Adrenal gland (tissue), 12 donors: Measurements from ENCODE around the gene FADS2. TPM values are rescaled to one million over a fixed set of nuclear protein-coding genes. Genes with fewer than 3 reads are reported as not detected.

Experiments
- DNase-seq, 7 donors: peaks; one replicate each; pipeline ENCODE4 v3.0.0-alpha.2; 2019 to 2020
- H3K27ac ChIP-seq, 5 donors: fragments of 200-600 bp; sonication (generic) in 4 of 5; 1 replicate in 3 of 5; 2 replicates in 2 of 5; pipeline versions ENCODE4 v1.5.1 to v1.8.0; 2016 to 2020; ENCODE audit warnings: mild to moderate bottlenecking in 1 of 5
- H3K27me3 ChIP-seq: fragments of 200-600 bp; 2 replicates; pipeline ENCODE4 v1.8.0; 2021
- H3K36me3 ChIP-seq, 2 donors: fragments of 200-600 bp; replicated peaks in 1 of 2; 1 replicate in 1 of 2; 2 replicates in 1 of 2; pipeline versions ENCODE4 v1.5.1 to v1.8.0; 2018 to 2022
- H3K4me1 ChIP-seq, 2 donors: fragments of 200-600 bp; replicated peaks in 1 of 2; 1 replicate in 1 of 2; 2 replicates in 1 of 2; pipeline versions ENCODE4 v1.5.1 to v1.8.0; 2018 to 2021
- H3K4me3 ChIP-seq, 4 donors: fragments of 200-600 bp; sonication (generic) in 3 of 4; one replicate each; pipeline ENCODE4 v1.5.1; 2016 to 2018
- H3K9me3 ChIP-seq, 3 donors: fragments of 200-600 bp; sonication (generic) in 1 of 3; replicated peaks in 1 of 3; 1 replicate in 2 of 3; 2 replicates in 1 of 3; pipeline versions ENCODE4 v1.5.1 to v1.8.0; 2016 to 2021
- CTCF ChIP-seq, 6 experiments: fragments of 450-650 bp in 4 of 6; fragments of 200-600 bp in 2 of 6; sonication (generic) in 1 of 6; IDR thresholded peaks; 1 replicate in 5 of 6; 2 replicates in 1 of 6; pipeline versions ENCODE4 v1.5.1 to v1.8.0; 2016 to 2021; ENCODE audit warnings: antibody characterized with exemption in 6 of 6, mild to moderate bottlenecking in 2 of 6, moderate library complexity in 1 of 6
- POLR2A ChIP-seq, 2 donors: fragments of 450-650 bp; IDR thresholded peaks; one replicate each; pipeline ENCODE4 v1.6.1; 2017; ENCODE audit warnings: antibody characterized with exemption in 2 of 2, mild to moderate bottlenecking in 2 of 2, moderate library complexity in 1 of 2
- WGBS, 4 donors: extraction: QIAGEN DNeasy Blood & Tissue Kit in 2 of 4; methylation state at CpG; one replicate each; pipeline versions ENCODE4 v1.1.5 to v1.1.7; 2013 to 2017; 5-methylcytosine and 5-hydroxymethylcytosine counted together
- intact Hi-C, 2 donors: fragments of 100-400 bp; cut with DNase I; formaldehyde crosslinking; loops; one replicate each; pipeline versions ENCODE4 v1.14.1 to v1.15.0; 2022 to 2023
- polyA plus RNA-seq, 3 donors: library from polyadenylated mRNA; stranded (reverse); fragments of 200-250 nt in 2 of 3; fragments of 350-450 nt in 1 of 3; fragmentation: Illumina TruSeq in 1 of 3; extraction: RNeasy Lipid Tissue Mini Kit (QIAGEN cat#74804) in 1 of 3; gene quantifications; one replicate each; pipeline ENCODE4 v1.2.3, GENCODE V29; 2013 to 2014
- total RNA-seq, 9 donors: library from RNA; depleted of rRNA in 4 of 9; stranded (reverse); fragments of >200 nt in 4 of 9; fragments of 120-200 nt in 1 of 9; fragmentation: NEBNext Ultra II Directional in 1 of 9; extraction: Animal tissue kit (Norgen Biotek cat#: 25700) in 1 of 9; gene quantifications; one replicate each; pipeline versions ENCODE4 v1.1.0 to v1.2.4, GENCODE V29; 2013 to 2023
- donor health status: healthy with polysubstance abuse.
- donor health status: Bipolar disorder and iron deficiency.
- donor health status: DM: yes; HTN: yes; CAD: no.
- donor health status: DM: no; HTN: no; CAD: no.
- donor health status: DM: no; HTN: no; CAD: no.
- donor health status: DM: yes; HTN: yes; CAD: no.

The FADS2 gene
- total and polyA plus RNA-seq, 12 donors, result 134 to 1,327 (median 488) TPM

GRCh38 chr11:61864814-61865775, 37.0 kb downstream of the FADS2 start:
- DNase-seq, result no peak
- H3K4me1 ChIP-seq, result peaks cover 0 to 5% of the 10 kb centered on the region in 2 donors
- H3K9me3 ChIP-seq, result no peaks in the 10 kb centered on the region
- 87 to 95% (median 92%) methylated on average over 8 to 20 of the region's 20 CpGs for WGBS, 4 donors
- intact Hi-C loops, result no loop called here
- no peak overlapping the region for H3K4me3 ChIP-seq
- H3K27me3 ChIP-seq, result no peaks in the 10 kb centered on the region
- TF ChIP-seq CTCF (IDR thresholded peaks at IDR 0.05) (no peak), POLR2A (IDR thresholded peaks at IDR 0.05) (no peak)
- H3K36me3 ChIP-seq, result peaks cover 0 to 47% of the 10 kb centered on the region in 2 donors
- peak overlapping the region in 3 of 5 donors; percentile 32 to 65 (median 62) for H3K27ac ChIP-seq

- peaks cover 3 to 10% of the 10 kb centered on the region in 2 donors for H3K4me1 ChIP-seq
- intact Hi-C loops, result no loop called here
- H3K27me3 ChIP-seq, result no peaks in the 10 kb centered on the region
- WGBS, 4 donors, result 44 to 63% (median 52%) methylated on average over 4 to 18 of the region's 18 CpGs
- H3K36me3 ChIP-seq, result peaks cover 0 to 39% of the 10 kb centered on the region in 2 donors
- H3K27ac ChIP-seq, result peak overlapping the region in 3 of 5 donors; percentile 54 to 65 (median 62)
- TF ChIP-seq POLR2A (IDR thresholded peaks at IDR 0.05) (no peak), CTCF (IDR thresholded peaks at IDR 0.05) (no peak)
- H3K4me3 ChIP-seq, result no peak overlapping the region
- peak in 5 of 7 donors; percentile 55 to 72 (median 66) for DNase-seq
- no peaks in the 10 kb centered on the region for H3K9me3 ChIP-seq
These were observed 38.3 kb downstream of the FADS2 start for GRCh38 chr11:61866231-61866957.

GRCh38 chr11:61866958-61867343, 38.9 kb downstream of the FADS2 start:
- 86 to 91% (median 90%) methylated on average over 5 to 6 of the region's 6 CpGs for WGBS, 4 donors
- no peak for DNase-seq
- Histone ChIP-seq H3K27ac (peak overlapping the region in 2 of 5 donors; percentile 54 to 65), H3K36me3 (peaks cover 0 to 39% of the 10 kb centered on the region in 2 donors), H3K27me3 (no peaks in the 10 kb centered on the region), H3K4me1 (peaks cover 6 to 12% of the 10 kb centered on the region in 2 donors), H3K9me3 (no peaks in the 10 kb centered on the region), H3K4me3 (no peak overlapping the region)
- no peak for TF ChIP-seq POLR2A (IDR thresholded peaks at IDR 0.05)
- no peak for TF ChIP-seq CTCF (IDR thresholded peaks at IDR 0.05)
- intact Hi-C loops, result no loop called here
